Neuronal stem cell (in vitro differentiated cells): Measurements from ENCODE around the gene TRIM47.
A peak's percentile ranks its signal among the peaks of the same experiment; 100 is the strongest.
"Not testable (repeated sequence)": the region's sequence is repeated elsewhere in the genome, so short reads cannot be mapped to it uniquely, and the experiment has no call there.

Source experiments
- DNase-seq: peaks from one replicate; pipeline ENCODE4 v3.0.0-alpha.2; 2013; ENCODE audit warnings: low spot score
- H2AFZ ChIP-seq: one replicate; pipeline ENCODE4 v1.6.1; 2013; ENCODE audit warnings: mild to moderate bottlenecking, low read length, inconsistent platforms
- H2AK5ac ChIP-seq: 2 replicates; pipeline ENCODE4 v1.6.1; 2013; ENCODE audit warnings: low read depth, mild to moderate bottlenecking, inconsistent platforms, low read length, moderate library complexity, mixed read lengths
- H2BK120ac ChIP-seq: 2 replicates; pipeline ENCODE4 v1.6.1; 2013; ENCODE audit warnings: low read depth, mild to moderate bottlenecking, inconsistent platforms, low read length, moderate library complexity, mixed read lengths
- H2BK12ac ChIP-seq: one replicate; pipeline ENCODE4 v1.6.1; 2013; ENCODE audit warnings: low read length, inconsistent platforms
- H2BK15ac ChIP-seq: 2 replicates; pipeline ENCODE4 v1.6.1; 2013; ENCODE audit warnings: mild to moderate bottlenecking, low read length, inconsistent platforms, mixed read lengths
- H2BK5ac ChIP-seq: one replicate; pipeline ENCODE4 v1.6.1; 2013; ENCODE audit warnings: inconsistent platforms, mild to moderate bottlenecking, low read length, moderate library complexity
- H3K14ac ChIP-seq: one replicate; pipeline ENCODE4 v1.6.1; 2013; ENCODE audit warnings: low read length, inconsistent platforms
- H3K18ac ChIP-seq: 2 replicates; pipeline ENCODE4 v1.6.1; 2013; ENCODE audit warnings: low read length, inconsistent platforms
- H3K23ac ChIP-seq: 2 replicates; pipeline ENCODE4 v1.6.1; 2013; ENCODE audit warnings: low read depth, mild to moderate bottlenecking, mixed read lengths, low read length, inconsistent platforms; ENCODE audit not compliant: poor library complexity
- H3K27ac ChIP-seq: replicated peaks from 3 replicates; pipeline ENCODE4 v1.5.1; 2013; ENCODE audit warnings: low read length, inconsistent platforms
- H3K27me3 ChIP-seq, 3 experiments: 2 replicates each; pipeline ENCODE4 v1.6.1; 2013; ENCODE audit warnings: low read length in 3 of 3, mild to moderate bottlenecking in 2 of 3, inconsistent platforms in 1 of 3, low read depth in 1 of 3, mixed read lengths in 1 of 3, moderate library complexity in 1 of 3; ENCODE audit not compliant: control insufficient read depth in 3 of 3, insufficient read depth in 3 of 3
- H3K36me3 ChIP-seq, 2 donors: replicated peaks in 1 of 2; 2 replicates each; pipeline ENCODE4 v1.6.1; 2013; ENCODE audit warnings: low read length in 2 of 2; ENCODE audit not compliant: control insufficient read depth in 2 of 2, insufficient read depth in 2 of 2
- H3K4ac ChIP-seq: 2 replicates; pipeline ENCODE4 v1.6.1; 2013; ENCODE audit warnings: inconsistent platforms, mild to moderate bottlenecking, low read length, moderate library complexity
- H3K4me1 ChIP-seq, 2 donors: 1 replicate in 1 of 2; 2 replicates in 1 of 2; pipeline ENCODE4 v1.6.1; 2013; ENCODE audit warnings: low read length in 2 of 2, low read depth in 1 of 2; ENCODE audit not compliant: control insufficient read depth in 2 of 2, insufficient read depth in 1 of 2
- H3K4me2 ChIP-seq: one replicate; pipeline ENCODE4 v1.6.1; 2013; ENCODE audit warnings: mild to moderate bottlenecking, low read length, inconsistent platforms; ENCODE audit not compliant: insufficient read depth, poor library complexity, severe bottlenecking
- H3K4me3 ChIP-seq, 2 donors: 2 replicates each; pipeline ENCODE4 v1.5.1; 2013; ENCODE audit warnings: low read length in 2 of 2, mild to moderate bottlenecking in 2 of 2, inconsistent platforms in 1 of 2, moderate library complexity in 1 of 2
- H3K79me1 ChIP-seq: one replicate; pipeline ENCODE4 v1.6.1; 2013; ENCODE audit warnings: low read depth, mild to moderate bottlenecking, inconsistent platforms, low read length, moderate library complexity
- H3K9ac ChIP-seq: one replicate; pipeline ENCODE4 v1.6.1; 2013; ENCODE audit warnings: mild to moderate bottlenecking, low read depth, low read length, inconsistent platforms; ENCODE audit not compliant: poor library complexity
- H3K9me3 ChIP-seq, 2 donors: replicated peaks in 1 of 2; 2 replicates each; pipeline versions ENCODE3 to v1.6.1; 2013; ENCODE audit warnings: low read length in 2 of 2, mild to moderate bottlenecking in 2 of 2, inconsistent platforms in 1 of 2, low read depth in 1 of 2, mixed read lengths in 1 of 2, moderate library complexity in 1 of 2; ENCODE audit not compliant: control insufficient read depth in 2 of 2, insufficient read depth in 1 of 2
- H4K8ac ChIP-seq: one replicate; pipeline ENCODE4 v1.6.1; 2013; ENCODE audit warnings: low read depth, mild to moderate bottlenecking, inconsistent platforms, low read length, moderate library complexity
- H4K91ac ChIP-seq: one replicate; pipeline ENCODE4 v1.6.1; 2013; ENCODE audit warnings: low read length, low read depth, mild to moderate bottlenecking, inconsistent platforms; ENCODE audit not compliant: poor library complexity
- WGBS, 2 donors: extraction: QIAGEN DNeasy Blood & Tissue Kit; methylation state at CpG; one replicate each; pipeline ENCODE4 v1.1.7; 2013; ENCODE audit warnings: missing lambda C conversion rate in 2 of 2, mixed read lengths in 1 of 2; ENCODE audit not compliant: insufficient read length in 2 of 2, insufficient replicate concordance in 1 of 2; ENCODE audit errors: extremely low coverage in 2 of 2; 5-methylcytosine and 5-hydroxymethylcytosine counted together

Gene TRIM47

DNA sequence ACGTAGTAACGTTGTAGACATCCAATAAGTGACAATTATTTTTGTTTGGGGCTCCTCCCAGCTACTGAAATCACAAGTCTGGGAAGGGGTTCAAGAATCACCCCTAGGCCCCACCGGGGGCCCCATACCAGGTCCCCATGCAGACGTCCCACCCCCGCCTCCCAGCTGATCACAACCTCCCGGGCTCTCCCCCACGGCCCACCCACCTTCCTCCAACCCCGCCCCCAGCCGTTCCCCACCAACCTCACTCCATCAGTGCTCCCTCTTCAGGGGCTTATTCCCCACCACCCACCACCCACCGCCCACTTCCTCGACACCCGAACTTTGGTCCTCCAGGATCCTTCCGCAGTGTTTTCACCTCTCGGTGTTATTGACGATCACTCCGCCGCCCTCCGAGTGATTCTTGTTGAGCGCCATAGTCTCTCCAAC, 23.5 kb downstream of the TRIM47 start:
- no peaks in the 10 kb centered on the region for H3K79me1 ChIP-seq
- peaks cover 4 to 6% of the 10 kb centered on the region in 2 donors for H3K4me1 ChIP-seq
- no peak overlapping the region for H3K27ac ChIP-seq
- H2BK120ac ChIP-seq, result no peak overlapping the region
- no peaks in the 10 kb centered on the region for H3K9me3 ChIP-seq
- H2BK15ac ChIP-seq, result no peak overlapping the region
- H3K9ac ChIP-seq, result no peak overlapping the region
- H3K23ac ChIP-seq, result no peak overlapping the region
- H4K8ac ChIP-seq, result no peak overlapping the region
- H3K4me2 ChIP-seq, result peak overlapping the region; percentile 66
- no peak overlapping the region for H3K4ac ChIP-seq
- no CpG with 5 or more reads among the region's 19 CpGs for WGBS, 2 donors
- peak overlapping the region; percentile 72 to 81 for H3K4me3 ChIP-seq
- DNase-seq, result no peak
- no peak overlapping the region for H3K18ac ChIP-seq
- H2AK5ac ChIP-seq, result no peak overlapping the region
- peak overlapping the region; percentile 74 for H2AFZ ChIP-seq
- H3K27me3 ChIP-seq, result no peaks in the 10 kb centered on the region
- H4K91ac ChIP-seq, result no peak overlapping the region
- H3K14ac ChIP-seq, result no peak overlapping the region
- H2BK5ac ChIP-seq, result no peak overlapping the region
- peaks cover 6 to 18% of the 10 kb centered on the region in 2 donors for H3K36me3 ChIP-seq
- H2BK12ac ChIP-seq, result no peak overlapping the region

- Histone ChIP-seq H3K4ac (no peak overlapping the region), H3K27ac (peak overlapping the region; percentile 1), H3K9me3 (no peaks in the 10 kb centered on the region)
These were observed 24.2 kb downstream of the TRIM47 start for GRCh38 chr17:75854101-75854748.

DNA sequence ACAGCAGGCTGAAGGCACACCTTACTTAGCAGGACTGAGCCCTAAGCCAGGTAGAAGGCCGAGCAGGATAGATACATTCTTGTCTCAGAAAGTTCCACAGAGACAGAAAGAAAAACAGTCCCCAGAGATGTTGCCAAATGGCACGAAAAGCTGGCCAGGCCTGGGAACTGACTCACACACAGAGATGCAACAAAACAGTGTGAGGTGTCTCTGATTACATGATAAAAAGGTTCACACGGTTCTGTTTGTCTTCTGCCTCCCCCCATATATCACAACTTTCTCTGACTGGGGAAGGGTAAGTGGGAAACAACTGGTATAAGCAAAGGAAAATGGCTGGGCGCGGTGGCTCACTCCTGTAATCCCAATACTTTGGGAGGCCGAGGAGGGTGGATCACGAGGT, 24.9 kb downstream of the TRIM47 start:
- H3K9me3 ChIP-seq, result no peaks in the 10 kb centered on the region
- H3K18ac ChIP-seq, result no peak overlapping the region
- H3K14ac ChIP-seq, result no peak overlapping the region
- no peak overlapping the region for H3K9ac ChIP-seq
- no peak overlapping the region for H3K4ac ChIP-seq
- H2BK120ac ChIP-seq, result no peak overlapping the region
- H3K4me2 ChIP-seq, result no peak overlapping the region
- no peak overlapping the region for H3K23ac ChIP-seq
- no peak overlapping the region for H3K4me3 ChIP-seq
- H3K4me1 ChIP-seq, result peaks cover 4 to 6% of the 10 kb centered on the region in 2 donors
- H4K91ac ChIP-seq, result no peak overlapping the region
- no peak overlapping the region for H2BK15ac ChIP-seq
- no peak overlapping the region for H3K27ac ChIP-seq
- no peaks in the 10 kb centered on the region for H3K27me3 ChIP-seq
- no peak overlapping the region for H2AK5ac ChIP-seq
- H3K79me1 ChIP-seq, result no peaks in the 10 kb centered on the region
- H2BK5ac ChIP-seq, result no peak overlapping the region
- no CpG with 5 or more reads among the region's 7 CpGs for WGBS, 2 donors
- H4K8ac ChIP-seq, result no peak overlapping the region
- H3K36me3 ChIP-seq, result peaks cover 13 to 32% of the 10 kb centered on the region in 2 donors
- H2AFZ ChIP-seq, result no peak overlapping the region
- H2BK12ac ChIP-seq, result no peak overlapping the region
- no peak for DNase-seq

More at GRCh38 chr17:75854101-75854748, 24.2 kb downstream of the TRIM47 start:
- Histone ChIP-seq H4K8ac (no peak overlapping the region), H2AK5ac (no peak overlapping the region), H3K4me1 (peaks cover 4 to 6% of the 10 kb centered on the region in 2 donors), H2BK5ac (no peak overlapping the region), H3K18ac (no peak overlapping the region), H2AFZ (no peak overlapping the region), H2BK120ac (no peak overlapping the region), H4K91ac (no peak overlapping the region), H3K9ac (no peak overlapping the region), H3K36me3 (peaks cover 10 to 24% of the 10 kb centered on the region in 2 donors), H2BK15ac (no peak overlapping the region), H3K14ac (no peak overlapping the region), H3K27me3 (no peaks in the 10 kb centered on the region), H3K4me2 (peak overlapping the region; percentile 66), H3K23ac (no peak overlapping the region), H3K4me3 (peak overlapping the region; percentile 72 to 81), H2BK12ac (no peak overlapping the region), H3K79me1 (no peaks in the 10 kb centered on the region)
- DNase-seq, result no peak
- no CpG with 5 or more reads among the region's 7 CpGs for WGBS, 2 donors

DNA sequence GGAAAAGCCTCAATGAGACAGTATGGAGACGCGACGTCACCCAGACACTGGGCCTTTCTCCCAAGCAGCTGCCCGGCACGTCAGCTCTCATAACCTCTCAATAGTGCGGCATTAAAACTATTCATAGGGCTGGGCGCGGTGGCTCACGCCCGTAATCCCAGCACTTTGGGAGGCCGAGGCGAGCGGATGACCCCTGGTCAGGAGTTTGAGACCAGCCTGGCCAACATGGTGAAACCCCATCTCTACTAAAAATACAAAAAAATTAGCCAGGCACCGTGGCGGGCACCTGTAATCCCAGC, 26.7 kb downstream of the TRIM47 start:
- not testable (repeated sequence) for H2BK12ac ChIP-seq, H3K4ac ChIP-seq, H3K27me3 ChIP-seq, H2AK5ac ChIP-seq, H4K8ac ChIP-seq, H3K9ac ChIP-seq, H3K4me1 ChIP-seq, H2BK120ac ChIP-seq, H3K79me1 ChIP-seq, H2AFZ ChIP-seq, H3K27ac ChIP-seq, H3K4me3 ChIP-seq, H4K91ac ChIP-seq, H3K9me3 ChIP-seq, H2BK15ac ChIP-seq, H2BK5ac ChIP-seq, H3K18ac ChIP-seq, DNase-seq, H3K23ac ChIP-seq, H3K14ac ChIP-seq, H3K4me2 ChIP-seq
- no CpG with 5 or more reads among the region's 15 CpGs for WGBS, 2 donors
- H3K36me3 ChIP-seq, result peaks cover 28 to 50% of the 10 kb centered on the region in 2 donors
